HepG2 (cell line): ENCODE measurements around the gene CPT1A. TPM values are rescaled to one million over a fixed set of nuclear protein-coding genes. Genes with fewer than 3 reads are reported as not detected.

Source experiments
- ATAC-seq: fragments of 200-7000 bp; cut with Tn5 transposase; 3 replicates; pipeline ENCODE4 v1.9.1; 2020; ENCODE audit warnings: mild to moderate bottlenecking, moderate library complexity
- BruUV-seq: library from RNA; stranded (reverse); fragments of 400-500 nt; replicated peaks from 2 replicates; lab custom pipeline; 2021; lab: Mats Ljungman, UMichigan
- CTCF ChIA-PET: fragments of 300-600 bp; formaldehyde crosslinking; extraction: SDS; loops from one replicate; lab custom pipeline; 2021; ENCODE audit warnings: low total read pairs, inconsistent platforms, low intra/inter-chr PET ratio; lab: Yijun Ruan, JAX
- POLR2A ChIA-PET: fragments of 350-600 bp; sonication (Branson Sonifier 250); formaldehyde crosslinking; loops from one replicate; lab custom pipeline; 2020; ENCODE audit warnings: antibody characterized with exemption, inconsistent platforms; lab: Yijun Ruan, JAX
- DNase-seq: peaks from one replicate; pipeline ENCODE4 v3.0.0-alpha.2; 2015; ENCODE audit warnings: low spot score
- FAIRE-seq: peaks from 3 replicates; lab custom pipeline; 2011; peaks lifted over from hg19 to GRCh38; lab: Jason Lieb, UNC
- H2AFZ ChIP-seq: one replicate; pipeline ENCODE4 v1.6.1; 2011; ENCODE audit warnings: low read length, inconsistent platforms
- H3K27ac ChIP-seq: fragments of 300-600 bp; 3 replicates; pipeline ENCODE4 v1.8.0; 2011; ENCODE audit warnings: mixed run types, mild to moderate bottlenecking, mixed read lengths, low read length, inconsistent platforms; ENCODE audit not compliant: insufficient read depth; ENCODE audit errors: extremely low read length
- H3K27me3 ChIP-seq, 2 experiments: fragments of 200-600 bp in 1 of 2; 2 replicates in 1 of 2; 3 replicates in 1 of 2; pipeline versions ENCODE4 v1.6.0 to v1.8.0; 2011; ENCODE audit warnings: low read length in 2 of 2, mild to moderate bottlenecking in 2 of 2, moderate library complexity in 2 of 2, inconsistent platforms in 1 of 2; ENCODE audit not compliant: insufficient read depth in 2 of 2, control insufficient read depth in 1 of 2
- H3K36me3 ChIP-seq, 2 experiments: fragments of 200-600 bp in 1 of 2; replicated peaks in 1 of 2; 2 replicates in 1 of 2; 3 replicates in 1 of 2; pipeline versions ENCODE4 v1.5.1 to v1.8.0; 2011; ENCODE audit warnings: low read length in 2 of 2, inconsistent platforms in 1 of 2; ENCODE audit not compliant: insufficient read depth in 2 of 2, control insufficient read depth in 1 of 2
- H3K4me1 ChIP-seq: 2 replicates; pipeline ENCODE4 v1.5.1; 2012; ENCODE audit warnings: low read length, inconsistent platforms; ENCODE audit not compliant: insufficient read depth
- H3K4me2 ChIP-seq: 2 replicates; pipeline ENCODE4 v1.6.0; 2011; ENCODE audit warnings: low read depth, low read length, inconsistent platforms
- H3K4me3 ChIP-seq, 3 experiments: fragments of 200-600 bp in 1 of 3; sonication (generic), shearing (Covaris generic) in 1 of 3; replicated peaks in 1 of 3; 2 replicates each; pipeline ENCODE4 v1.5.1; 2011 to 2016; ENCODE audit warnings: low read length in 3 of 3, inconsistent platforms in 2 of 3, low read depth in 2 of 3, mild to moderate bottlenecking in 2 of 3, control low read depth in 1 of 3, mixed read lengths in 1 of 3; ENCODE audit not compliant: insufficient read depth in 1 of 3
- H3K79me2 ChIP-seq: one replicate; pipeline ENCODE4 v1.6.1; 2011; ENCODE audit warnings: low read length, inconsistent platforms; ENCODE audit not compliant: insufficient read depth
- H3K9ac ChIP-seq: 2 replicates; pipeline ENCODE4 v1.6.0; 2011; ENCODE audit warnings: mild to moderate bottlenecking, low read depth, low read length, inconsistent platforms; ENCODE audit not compliant: insufficient read depth
- H3K9me3 ChIP-seq: 2 replicates; pipeline ENCODE4 v1.5.1; 2012; ENCODE audit warnings: mild to moderate bottlenecking, low read length
- H4K20me1 ChIP-seq: 2 replicates; pipeline ENCODE4 v1.6.0; 2011; ENCODE audit warnings: inconsistent platforms, mild to moderate bottlenecking, low read length, moderate library complexity; ENCODE audit not compliant: insufficient read depth
- CBX2 ChIP-seq, 2 experiments: fragments of 200-600 bp in 1 of 2; sonication (generic); formaldehyde crosslinking in 1 of 2; IDR thresholded peaks; 2 replicates each; pipeline versions ENCODE4 v1.7.0 to v1.8.1; 2018 to 2022; ENCODE audit warnings: low read depth in 2 of 2, low read length in 1 of 2, mild to moderate bottlenecking in 1 of 2, missing genetic modification reagents in 1 of 2
- SIN3A ChIP-seq: IDR thresholded peaks from 2 replicates; pipeline ENCODE4 v1.6.1; 2011; ENCODE audit warnings: low read depth, mild to moderate bottlenecking, control low read depth, low read length, borderline replicate concordance
- SKI ChIP-seq: fragments of 450-650 bp; IDR thresholded peaks from one replicate; pipeline ENCODE4 v1.6.1; 2018; ENCODE audit warnings: mild to moderate bottlenecking; ENCODE audit not compliant: partially characterized antibody
- SYNCRIP ChIP-seq: fragments of 200-400 bp; formaldehyde crosslinking; IDR thresholded peaks from 2 replicates; pipeline ENCODE4 v1.6.1; 2018; ENCODE audit warnings: mild to moderate bottlenecking, low read depth, low read length; ENCODE audit not compliant: insufficient read depth
- TBL1XR1 ChIP-seq: fragments of 150-350 bp; IDR thresholded peaks from 2 replicates; pipeline ENCODE4 v1.6.1; 2014; ENCODE audit warnings: borderline replicate concordance, low read length; ENCODE audit not compliant: partially characterized antibody
- ZNF12 ChIP-seq: sonication (generic); formaldehyde crosslinking; IDR thresholded peaks from 2 replicates; pipeline ENCODE4 v1.5.0; 2020; ENCODE audit warnings: missing genetic modification reagents
- ZSCAN21 ChIP-seq: sonication (generic); formaldehyde crosslinking; IDR thresholded peaks from 2 replicates; pipeline ENCODE4 v1.8.0; 2022; ENCODE audit warnings: mild to moderate bottlenecking, missing genetic modification reagents, moderate library complexity, borderline replicate concordance
- WGBS: methylation state at CpG from one replicate; pipeline ENCODE4 v1.1.6; 2017; ENCODE audit warnings: low lambda C conversion rate; 5-methylcytosine and 5-hydroxymethylcytosine counted together
- in situ Hi-C: cut with HindIII; loops from 2 replicates; pipeline ENCODE4 v1.10.0; 2017; ENCODE audit warnings: low pct_unique_long_range_greater_than_20kb; ENCODE audit not compliant: extremely low pct_ligation_motif_present
- intact Hi-C: fragments of 100-400 bp; cut with micrococcal nuclease; formaldehyde crosslinking; loops from one replicate; pipeline ENCODE4 v1.10.0; 2022; ENCODE audit not compliant: unreplicated experiment
- polyA plus RNA-seq, 8 experiments: library from polyadenylated mRNA; depleted of rRNA in 3 of 8; stranded (reverse) in 7 of 8; unstranded in 1 of 8; fragments of >200 nt; fragmentation: Illumina TruSeq in 4 of 8; extraction: Trizol in 4 of 8; gene quantifications; 2 replicates each; pipeline versions ENCODE4 v1.2.1 to v1.2.3, GENCODE V29; 2011 to 2016; ENCODE audit warnings: low read depth in 4 of 8, missing spikeins in 1 of 8, mixed read lengths in 1 of 8; ENCODE audit not compliant: insufficient read depth in 1 of 8
- total RNA-seq, 5 experiments: library from RNA; depleted of rRNA; stranded (reverse); fragments of >200 nt; fragmentation: Illumina TruSeq; extraction: Trizol; gene quantifications; 2 replicates each; pipeline ENCODE4 v1.2.3, GENCODE V29; 2016; ENCODE audit warnings: low read depth in 1 of 5
- TF ChIP-seq, protein P1 (sequence below): sonication (generic); formaldehyde crosslinking; IDR thresholded peaks from 2 replicates; pipeline ENCODE4 v1.4.0; 2020; ENCODE audit warnings: missing genetic modification reagents, borderline replicate concordance
- TF ChIP-seq, protein P2 (sequence below): sonication (generic); formaldehyde crosslinking; IDR thresholded peaks from 2 replicates; pipeline ENCODE4 v1.4.0; 2020; ENCODE audit warnings: missing genetic modification reagents; ENCODE audit errors: not compliant biosample characterization

CPT1A gene
- total and polyA plus RNA-seq, 2 of the 13 experiments (the other 11 are each of a cell fraction or from before 2014, with no cell fraction given), result 7.0 to 7.1 TPM

DNA sequence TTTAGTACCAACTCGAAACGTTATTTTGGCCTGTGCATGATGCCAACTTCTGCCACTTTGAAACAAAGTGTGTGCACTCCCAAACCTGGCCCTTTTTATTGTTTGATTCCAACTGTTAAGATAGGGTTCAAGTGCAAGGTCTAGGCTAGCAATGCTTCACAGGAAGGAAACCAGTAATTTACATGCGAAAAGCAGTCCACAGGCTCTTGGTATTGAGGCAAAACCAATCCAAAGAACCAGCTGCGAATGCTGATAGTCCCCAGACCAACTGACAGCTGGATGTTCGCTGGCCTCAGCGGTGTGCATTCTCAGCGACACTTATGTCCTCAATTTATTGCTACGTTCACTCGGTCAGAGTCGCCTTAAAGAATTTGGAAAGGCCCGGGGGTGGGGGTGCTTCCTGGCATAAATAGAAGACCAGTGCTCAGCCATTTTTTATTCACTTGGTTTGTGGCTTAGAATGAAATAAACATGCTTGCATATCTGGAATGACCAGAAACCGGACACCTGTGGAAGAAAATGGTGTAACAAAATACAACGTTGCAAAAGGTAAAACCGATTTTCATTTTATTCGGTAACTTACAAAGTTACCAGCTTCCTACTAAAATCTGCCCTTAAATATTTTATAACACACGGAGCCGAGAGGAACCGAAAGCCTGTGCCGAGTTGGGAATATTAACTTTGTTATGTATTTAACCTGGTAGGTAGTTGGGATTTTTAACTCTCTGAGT is 1.6 kb downstream of the CPT1A start:
- Histone ChIP-seq H3K4me2 (peak overlapping the region; percentile 89), H2AFZ (no peak overlapping the region)
- POLR2A ChIA-PET, result no interaction called here
- TF ChIP-seq SKI (peak; percentile 65), CBX2 (IDR thresholded peaks at IDR 0.05; ENCODE audit: low read depth, low read length) (peak; percentile 90), CBX2 (CRISPR knock-in tag; IDR thresholded peaks at IDR 0.05; ENCODE audit: low read depth) (no peak), TBL1XR1 (peak; percentile 46), SYNCRIP (no peak), ZNF12 (CRISPR knock-in tag) (no peak), ZSCAN21 (CRISPR knock-in tag) (no peak), SIN3A (0 out of 2 replicates have a peak, but pooled peaks have one; percentile 28)
- TF ChIP-seq, protein P1, sequence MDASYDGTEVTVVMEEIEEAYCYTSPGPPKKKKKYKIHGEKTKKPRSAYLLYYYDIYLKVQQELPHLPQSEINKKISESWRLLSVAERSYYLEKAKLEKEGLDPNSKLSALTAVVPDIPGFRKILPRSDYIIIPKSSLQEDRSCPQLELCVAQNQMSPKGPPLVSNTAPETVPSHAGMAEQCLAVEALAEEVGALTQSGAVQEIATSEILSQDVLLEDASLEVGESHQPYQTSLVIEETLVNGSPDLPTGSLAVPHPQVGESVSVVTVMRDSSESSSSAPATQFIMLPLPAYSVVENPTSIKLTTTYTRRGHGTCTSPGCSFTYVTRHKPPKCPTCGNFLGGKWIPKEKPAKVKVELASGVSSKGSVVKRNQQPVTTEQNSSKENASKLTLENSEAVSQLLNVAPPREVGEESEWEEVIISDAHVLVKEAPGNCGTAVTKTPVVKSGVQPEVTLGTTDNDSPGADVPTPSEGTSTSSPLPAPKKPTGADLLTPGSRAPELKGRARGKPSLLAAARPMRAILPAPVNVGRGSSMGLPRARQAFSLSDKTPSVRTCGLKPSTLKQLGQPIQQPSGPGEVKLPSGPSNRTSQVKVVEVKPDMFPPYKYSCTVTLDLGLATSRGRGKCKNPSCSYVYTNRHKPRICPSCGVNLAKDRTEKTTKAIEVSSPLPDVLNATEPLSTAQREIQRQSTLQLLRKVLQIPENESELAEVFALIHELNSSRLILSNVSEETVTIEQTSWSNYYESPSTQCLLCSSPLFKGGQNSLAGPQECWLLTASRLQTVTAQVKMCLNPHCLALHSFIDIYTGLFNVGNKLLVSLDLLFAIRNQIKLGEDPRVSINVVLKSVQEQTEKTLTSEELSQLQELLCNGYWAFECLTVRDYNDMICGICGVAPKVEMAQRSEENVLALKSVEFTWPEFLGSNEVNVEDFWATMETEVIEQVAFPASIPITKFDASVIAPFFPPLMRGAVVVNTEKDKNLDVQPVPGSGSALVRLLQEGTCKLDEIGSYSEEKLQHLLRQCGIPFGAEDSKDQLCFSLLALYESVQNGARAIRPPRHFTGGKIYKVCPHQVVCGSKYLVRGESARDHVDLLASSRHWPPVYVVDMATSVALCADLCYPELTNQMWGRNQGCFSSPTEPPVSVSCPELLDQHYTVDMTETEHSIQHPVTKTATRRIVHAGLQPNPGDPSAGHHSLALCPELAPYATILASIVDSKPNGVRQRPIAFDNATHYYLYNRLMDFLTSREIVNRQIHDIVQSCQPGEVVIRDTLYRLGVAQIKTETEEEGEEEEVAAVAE (CRISPR knock-in tag), result no peak
- TF ChIP-seq, protein P2, sequence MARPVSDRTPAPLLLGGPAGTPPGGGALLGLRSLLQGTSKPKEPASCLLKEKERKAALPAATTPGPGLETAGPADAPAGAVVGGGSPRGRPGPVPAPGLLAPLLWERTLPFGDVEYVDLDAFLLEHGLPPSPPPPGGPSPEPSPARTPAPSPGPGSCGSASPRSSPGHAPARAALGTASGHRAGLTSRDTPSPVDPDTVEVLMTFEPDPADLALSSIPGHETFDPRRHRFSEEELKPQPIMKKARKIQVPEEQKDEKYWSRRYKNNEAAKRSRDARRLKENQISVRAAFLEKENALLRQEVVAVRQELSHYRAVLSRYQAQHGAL (CRISPR knock-in tag), result no peak
- TF ChIP-seq, all 625 proteins: peak for 4
- Histone ChIP-seq H3K27ac (peak overlapping the region; percentile 78), H3K79me2 (no peaks in the 10 kb centered on the region), H3K27me3 (peaks cover 0 to 5% of the 10 kb centered on the region in 2 experiments; a peak in 2 of 5 replicates), H3K4me3 (peak overlapping the region; percentile 52 to 66 (median 61)), H3K9ac (peak overlapping the region; percentile 47; the same call in 1 of the 2 replicates), H3K9me3 (no peaks in the 10 kb centered on the region), H3K4me1 (peaks cover 88% of the 10 kb centered on the region), H4K20me1 (peaks cover 11% of the 10 kb centered on the region), H3K36me3 (no peaks in the 10 kb centered on the region)
- CTCF ChIA-PET, result no interaction called here
- BruUV-seq, result TSS peak; percentile 86
- DNase-seq (no peak), FAIRE-seq (no peak), ATAC-seq (no peak)
- in situ Hi-C loops, result no loop called here
- WGBS, result 28% methylated on average over 18 of the region's 19 CpGs
- intact Hi-C loops, result loop anchor here (2.0 kb wide), 1 partner anchor 17 kb away; no protein-coding TSS in a partner anchor
